Naive thymus-derived CD8-positive, alpha-beta T cell (primary cell): Measurements from ENCODE around the gene RANBP2. TPM values are rescaled to one million over a fixed set of nuclear protein-coding genes. Genes with fewer than 3 reads are reported as not detected.

Source experiments
- ATAC-seq, 2 donors: fragments of 150-1000 bp; cut with Tn5 transposase in 1 of 2; sonication (Bioruptor Pico), chemical (Tn5 transposase) in 1 of 2; 1 replicate in 1 of 2; 2 replicates in 1 of 2; pipeline ENCODE4 v1.10.0; 2021; ENCODE audit warnings: mild to moderate bottlenecking in 2 of 2, moderate library complexity in 2 of 2
- POLR2A ChIA-PET: fragments of 350-600 bp; sonication (Branson Sonifier 250); formaldehyde crosslinking; loops from one replicate; lab custom pipeline; 2021; ENCODE audit warnings: antibody characterized with exemption; lab: Charles Lee
- DNase-seq, 10 donors: peaks; one replicate each; pipeline versions ENCODE4 v3.0.0 to v3.0.0-alpha.2; 2020 to 2022
- H3K27ac Mint-ChIP-seq, 10 donors: one replicate each; pipeline ENCODE4 v1.8.0; 2020 to 2022; ENCODE audit warnings: mild to moderate bottlenecking in 10 of 10, mixed read lengths in 10 of 10, moderate library complexity in 4 of 10, inconsistent platforms in 1 of 10
- H3K27me3 Mint-ChIP-seq, 5 donors: one replicate each; pipeline ENCODE4 v1.8.0; 2021 to 2022; ENCODE audit warnings: mixed read lengths in 5 of 5
- H3K36me3 Mint-ChIP-seq, 3 donors: one replicate each; pipeline ENCODE4 v1.8.0; 2020 to 2022; ENCODE audit warnings: mixed read lengths in 3 of 3, mild to moderate bottlenecking in 2 of 3, inconsistent platforms in 1 of 3
- H3K4me1 Mint-ChIP-seq, 4 donors: one replicate each; pipeline ENCODE4 v1.8.0; 2021 to 2022; ENCODE audit warnings: mixed read lengths in 4 of 4
- H3K4me3 Mint-ChIP-seq, 10 donors: one replicate each; pipeline ENCODE4 v1.8.0; 2020 to 2022; ENCODE audit warnings: mild to moderate bottlenecking in 10 of 10, mixed read lengths in 10 of 10, moderate library complexity in 6 of 10, inconsistent platforms in 1 of 10
- H3K9me3 Mint-ChIP-seq, 9 donors: one replicate each; pipeline ENCODE4 v1.8.0; 2020 to 2022; ENCODE audit warnings: mixed read lengths in 9 of 9, mild to moderate bottlenecking in 3 of 9, inconsistent platforms in 1 of 9, moderate library complexity in 1 of 9
- polyA plus RNA-seq, 3 donors: library from polyadenylated mRNA; unstranded; fragments of 300-500 nt; fragmentation: Illumina TruSeq; gene quantifications; one replicate each; pipeline ENCODE4 v1.2.3, GENCODE V29; 2021
- total RNA-seq, 8 experiments: library from RNA in 2 of 8; stranded (reverse) in 2 of 8; gene quantifications; one replicate each; pipeline ENCODE4 v1.2.3 and lab custom pipeline; 2021 to 2026

The RANBP2 gene
- total and polyA plus RNA-seq, 5 experiments from 2014 or later: 7.9 to 96.8 (median 15.6) TPM

- Mint-ChIP-seq H3K4me3 (peak overlapping the region; percentile 77 to 95 (median 88)), H3K9me3 (no peaks in the 10 kb centered on the region), H3K27me3 (no peaks in the 10 kb centered on the region), H3K4me1 (peaks cover 6 to 25% (median 11%) of the 10 kb centered on the region in 4 donors), H3K27ac (peak overlapping the region; percentile 74 to 99 (median 82)), H3K36me3 (peaks cover 4 to 34% (median 8%) of the 10 kb centered on the region in 3 donors)
- ATAC-seq: no peak
- DNase-seq: no peak
- POLR2A ChIA-PET: no interaction called here
Observed at GRCh38 chr2:108787216-108787541, 67.9 kb downstream of the RANBP2 start.

- DNase-seq (no peak), ATAC-seq (no peak)
- Mint-ChIP-seq H3K36me3 (peaks cover 6 to 61% (median 37%) of the 10 kb centered on the region in 3 donors), H3K9me3 (peaks cover 0 to 1% (median 0%) of the 10 kb centered on the region in 9 donors), H3K4me1 (no peaks in the 10 kb centered on the region), H3K4me3 (no peak overlapping the region), H3K27me3 (no peaks in the 10 kb centered on the region), H3K27ac (no peak overlapping the region)
- POLR2A ChIA-PET: no interaction called here
Observed at GRCh38 chr2:108803045-108803736, 83.9 kb downstream of the RANBP2 start.

GRCh38 chr2:108805032-108805431 lies 85.8 kb downstream of the RANBP2 start:
- DNase-seq (no peak), ATAC-seq (no peak)
- H3K27ac Mint-ChIP-seq: peak overlapping the region in 1 of 10 donors; percentile 45
- peaks cover 5 to 19% (median 14%) of the 10 kb centered on the region in 9 donors for H3K9me3 Mint-ChIP-seq
- H3K4me3 Mint-ChIP-seq: no peak overlapping the region
- no peaks in the 10 kb centered on the region for H3K27me3 Mint-ChIP-seq
- POLR2A ChIA-PET: no interaction called here
- H3K36me3 Mint-ChIP-seq: peaks cover 20 to 62% (median 47%) of the 10 kb centered on the region in 3 donors
- H3K4me1 Mint-ChIP-seq: peaks cover 0 to 3% (median 0%) of the 10 kb centered on the region in 4 donors

- no peak for ATAC-seq
- Mint-ChIP-seq H3K27ac (no peak overlapping the region), H3K4me1 (peaks cover 0 to 4% (median 2%) of the 10 kb centered on the region in 4 donors), H3K36me3 (peaks cover 28 to 65% (median 55%) of the 10 kb centered on the region in 3 donors), H3K9me3 (peaks cover 6 to 27% (median 16%) of the 10 kb centered on the region in 9 donors), H3K27me3 (no peaks in the 10 kb centered on the region), H3K4me3 (no peak overlapping the region)
- POLR2A ChIA-PET: no interaction called here
- no peak for DNase-seq
Observed at GRCh38 chr2:108805782-108806181, 86.5 kb downstream of the RANBP2 start.

GRCh38 chr2:108806371-108807113 lies 87.3 kb downstream of the RANBP2 start:
- DNase-seq: no peak
- no peak for ATAC-seq
- Mint-ChIP-seq H3K9me3 (peaks cover 6 to 28% (median 16%) of the 10 kb centered on the region in 9 donors), H3K4me1 (peaks cover 0 to 6% (median 2%) of the 10 kb centered on the region in 4 donors), H3K4me3 (no peak overlapping the region), H3K27ac (no peak overlapping the region), H3K27me3 (no peaks in the 10 kb centered on the region), H3K36me3 (peaks cover 30 to 71% (median 55%) of the 10 kb centered on the region in 3 donors)
- POLR2A ChIA-PET: no interaction called here

- Mint-ChIP-seq H3K9me3 (peaks cover 6 to 28% (median 16%) of the 10 kb centered on the region in 9 donors), H3K4me3 (no peak overlapping the region), H3K27me3 (no peaks in the 10 kb centered on the region), H3K27ac (no peak overlapping the region), H3K4me1 (peaks cover 0 to 6% (median 2%) of the 10 kb centered on the region in 4 donors), H3K36me3 (peaks cover 36 to 72% (median 60%) of the 10 kb centered on the region in 3 donors)
- no peak for ATAC-seq
- POLR2A ChIA-PET: no interaction called here
- DNase-seq: no peak
Observed at GRCh38 chr2:108809936-108810335, 90.7 kb downstream of the RANBP2 start.

GRCh38 chr2:108810993-108811957 lies 92.0 kb downstream of the RANBP2 start:
- H3K27ac Mint-ChIP-seq: no peak overlapping the region
- no peaks in the 10 kb centered on the region for H3K27me3 Mint-ChIP-seq
- no peak overlapping the region for H3K4me3 Mint-ChIP-seq
- peaks cover 0 to 6% (median 2%) of the 10 kb centered on the region in 4 donors for H3K4me1 Mint-ChIP-seq
- POLR2A ChIA-PET: interaction anchor here (0.6 kb wide), 1 partner anchor 92 kb away, joined by 3 read pairs; no protein-coding TSS in a partner anchor
- DNase-seq (no peak), ATAC-seq (no peak)
- H3K9me3 Mint-ChIP-seq: peaks cover 6 to 28% (median 16%) of the 10 kb centered on the region in 9 donors
- peaks cover 36 to 74% (median 62%) of the 10 kb centered on the region in 3 donors for H3K36me3 Mint-ChIP-seq

- no peak overlapping the region for H3K27ac Mint-ChIP-seq
- H3K27me3 Mint-ChIP-seq: no peaks in the 10 kb centered on the region
- H3K9me3 Mint-ChIP-seq: peaks cover 6 to 22% (median 15%) of the 10 kb centered on the region in 9 donors
- POLR2A ChIA-PET: no interaction called here
- ATAC-seq (no peak), DNase-seq (no peak)
- H3K36me3 Mint-ChIP-seq: peaks cover 31 to 73% (median 61%) of the 10 kb centered on the region in 3 donors
- H3K4me3 Mint-ChIP-seq: no peak overlapping the region
- H3K4me1 Mint-ChIP-seq: peaks cover 0 to 6% (median 2%) of the 10 kb centered on the region in 4 donors
Observed at GRCh38 chr2:108813732-108814131, 94.5 kb downstream of the RANBP2 start.

GRCh38 chr2:108820482-108820881 lies 101.2 kb downstream of the RANBP2 start:
- H3K27ac Mint-ChIP-seq: no peak overlapping the region
- no peaks in the 10 kb centered on the region for H3K27me3 Mint-ChIP-seq
- ATAC-seq: no peak
- POLR2A ChIA-PET: no interaction called here
- peaks cover 22 to 55% (median 54%) of the 10 kb centered on the region in 3 donors for H3K36me3 Mint-ChIP-seq
- no peak overlapping the region for H3K4me3 Mint-ChIP-seq
- no peaks in the 10 kb centered on the region for H3K4me1 Mint-ChIP-seq
- no peak for DNase-seq
- peaks cover 0 to 14% (median 8%) of the 10 kb centered on the region in 9 donors for H3K9me3 Mint-ChIP-seq

- Mint-ChIP-seq H3K4me1 (no peaks in the 10 kb centered on the region), H3K27ac (no peak overlapping the region), H3K27me3 (no peaks in the 10 kb centered on the region), H3K9me3 (peaks cover 0 to 14% (median 8%) of the 10 kb centered on the region in 9 donors), H3K36me3 (peaks cover 15 to 40% (median 38%) of the 10 kb centered on the region in 3 donors), H3K4me3 (no peak overlapping the region)
- DNase-seq (no peak), ATAC-seq (no peak)
- POLR2A ChIA-PET: no interaction called here
Observed at GRCh38 chr2:108823286-108823685, 104.0 kb downstream of the RANBP2 start.

- DNase-seq (no peak), ATAC-seq (no peak)
- Mint-ChIP-seq H3K27ac (no peak overlapping the region), H3K27me3 (no peaks in the 10 kb centered on the region), H3K36me3 (peaks cover 9 to 34% (median 31%) of the 10 kb centered on the region in 3 donors), H3K4me3 (no peak overlapping the region), H3K9me3 (peaks cover 0 to 10% (median 8%) of the 10 kb centered on the region in 9 donors), H3K4me1 (no peaks in the 10 kb centered on the region)
- POLR2A ChIA-PET: no interaction called here
Observed at GRCh38 chr2:108824316-108825070, 105.2 kb downstream of the RANBP2 start.
